GM06990 (cell line): ENCODE data around the gene JAG2.

ENCODE experiments used
- DNase-seq: peaks from one replicate; pipeline ENCODE4 v3.0.0-alpha.2; 2011; ENCODE audit not compliant: insufficient read length; ENCODE audit errors: extremely low read depth
- H3K27me3 ChIP-seq: replicated peaks from 2 replicates; pipeline ENCODE4 v1.6.0; 2011; ENCODE audit warnings: low read length; ENCODE audit not compliant: control insufficient read depth, insufficient read depth
- H3K36me3 ChIP-seq: 2 replicates; pipeline ENCODE4 v1.5.1; 2011; ENCODE audit warnings: low read length; ENCODE audit not compliant: control insufficient read depth, insufficient read depth
- H3K4me3 ChIP-seq: replicated peaks from 2 replicates; pipeline ENCODE4 v1.5.1; 2011; ENCODE audit warnings: low read depth, mild to moderate bottlenecking, control low read depth, low read length
- CTCF ChIP-seq: IDR thresholded peaks from 2 replicates; pipeline ENCODE4 v1.5.1; 2011; ENCODE audit warnings: low read length, control low read depth, mild to moderate bottlenecking, inconsistent platforms; ENCODE audit not compliant: insufficient read depth, poor library complexity, severe bottlenecking

Gene JAG2

DNA sequence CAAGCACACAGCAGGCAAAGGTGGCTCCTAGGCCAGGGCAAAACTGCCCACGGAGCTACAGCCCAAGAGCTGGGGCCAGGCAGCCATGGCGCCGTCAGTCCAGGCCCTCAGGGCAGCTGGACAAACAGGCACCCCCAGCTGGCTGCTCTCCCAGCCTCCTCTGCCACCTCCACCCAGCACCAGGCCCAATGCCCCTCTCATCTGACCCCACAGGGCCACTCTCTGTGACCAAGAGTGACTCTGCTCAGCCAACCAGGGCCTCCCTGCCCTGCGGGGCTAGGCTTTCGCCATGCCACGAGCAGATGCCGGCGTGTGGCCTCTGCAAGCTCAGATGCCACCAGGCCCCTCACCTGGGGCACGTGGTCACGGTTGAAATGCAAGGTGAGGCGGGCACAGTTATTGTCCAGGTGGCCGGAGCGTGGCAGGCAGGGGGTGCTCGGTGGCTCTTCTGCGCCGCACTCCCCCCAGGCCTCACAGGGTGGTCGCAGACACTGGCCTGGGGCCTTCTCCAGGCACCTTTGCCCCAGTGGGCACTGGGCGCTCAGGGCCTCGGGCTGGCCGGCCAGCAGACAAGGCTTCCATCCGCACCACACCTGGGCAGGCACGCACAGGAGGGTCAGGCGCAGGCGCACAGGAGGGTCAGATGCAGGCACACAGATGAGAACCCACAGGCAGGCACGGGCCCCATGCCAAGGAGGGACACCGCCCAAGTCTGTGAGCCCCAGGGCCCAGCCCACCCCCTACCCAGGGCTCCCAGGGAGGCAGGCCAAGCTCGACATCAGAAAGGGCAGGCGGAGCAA lies 23.0 kb downstream of the JAG2 start:
- Histone ChIP-seq H3K4me3 (no peak overlapping the region), H3K36me3 (no peaks in the 10 kb centered on the region), H3K27me3 (no peaks in the 10 kb centered on the region)
- DNase-seq = no peak
- no peak for TF ChIP-seq CTCF

- no peak for DNase-seq
- peak; percentile 24 for TF ChIP-seq CTCF
- no peaks in the 10 kb centered on the region for H3K36me3 ChIP-seq
- no peaks in the 10 kb centered on the region for H3K27me3 ChIP-seq
- H3K4me3 ChIP-seq = no peak overlapping the region
Observed at GRCh38 chr14:105144666-105145380, 23.8 kb downstream of the JAG2 start.

GRCh38 chr14:105144026-105144665 lies 24.4 kb downstream of the JAG2 start:
- Histone ChIP-seq H3K4me3 (no peak overlapping the region), H3K36me3 (no peaks in the 10 kb centered on the region), H3K27me3 (no peaks in the 10 kb centered on the region)
- peak; percentile 4 for DNase-seq
- TF ChIP-seq CTCF = no peak

DNA sequence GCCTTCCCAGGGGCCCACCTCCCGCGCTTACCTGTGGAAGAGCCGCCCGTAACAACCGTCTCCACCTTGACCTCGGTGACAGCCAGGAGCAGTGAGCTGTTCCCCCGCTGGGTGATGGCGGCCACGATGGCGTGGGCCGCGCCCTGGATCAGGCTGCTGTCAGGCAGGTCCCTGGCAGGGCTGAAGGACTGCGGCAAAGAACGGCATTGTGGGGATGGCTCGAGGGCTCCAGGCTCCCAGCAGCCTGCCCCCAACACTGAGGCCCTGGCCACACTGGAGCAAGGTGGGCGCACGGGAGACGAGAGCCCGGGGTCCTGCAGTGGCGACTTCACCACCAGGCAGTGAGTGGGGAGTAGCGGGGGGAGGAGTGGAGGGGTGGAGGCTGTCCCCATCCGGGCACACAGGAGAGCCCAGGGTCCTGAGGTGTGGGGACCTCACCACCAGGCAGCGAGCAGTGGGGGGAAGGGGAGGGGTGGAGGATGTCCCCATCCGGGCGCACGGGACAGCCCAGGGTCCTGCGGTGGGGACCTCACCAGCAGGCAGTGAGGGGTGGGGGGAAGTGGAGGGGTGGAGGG lies 25.0 kb downstream of the JAG2 start:
- no peaks in the 10 kb centered on the region for H3K36me3 ChIP-seq
- no peak for DNase-seq

More for the DNA sequence above, 25.0 kb downstream of the JAG2 start:
- no peaks in the 10 kb centered on the region for H3K27me3 ChIP-seq
- H3K4me3 ChIP-seq = no peak overlapping the region
- TF ChIP-seq CTCF = no peak
